ENCODE data around the gene NEO1.
A peak's percentile ranks its signal among the peaks of the same experiment; 100 is the strongest.
"Not testable (repeated sequence)": the region's sequence is repeated elsewhere in the genome, so short reads cannot be mapped to it uniquely, and the experiment has no call there.

The NEO1 gene

GRCh38 chr15:73150831-73151230 is 98.6 kb downstream of the NEO1 start:
- no peak for DNase-seq

- no peak for DNase-seq
Measured at GRCh38 chr15:73153024-73153423, 100.8 kb downstream of the NEO1 start.

DNA sequence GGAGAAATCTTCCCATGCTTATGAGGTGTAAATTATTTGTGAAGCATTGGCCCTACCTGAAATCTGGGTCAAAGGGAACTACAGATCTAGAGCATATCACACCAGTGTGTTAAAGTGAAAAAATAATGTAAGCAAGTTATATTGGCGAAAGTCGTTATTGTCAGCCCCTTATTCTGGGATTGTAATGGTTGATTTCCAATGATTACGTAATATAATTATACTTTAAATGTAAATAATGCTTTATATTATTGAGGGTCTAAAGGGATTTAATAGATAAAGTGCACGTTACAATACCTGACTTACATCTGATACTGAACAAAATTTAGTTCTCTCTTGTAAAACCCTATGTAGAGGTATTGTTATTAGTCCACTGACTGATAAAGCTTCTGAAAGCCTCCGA is 101.2 kb downstream of the NEO1 start:
- no peak for DNase-seq

- no peak for DNase-seq
Measured at GRCh38 chr15:73156431-73157191, 104.3 kb downstream of the NEO1 start.

GRCh38 chr15:73161546-73161945 is 109.3 kb downstream of the NEO1 start:
- DNase-seq: peak; percentile 4

DNA sequence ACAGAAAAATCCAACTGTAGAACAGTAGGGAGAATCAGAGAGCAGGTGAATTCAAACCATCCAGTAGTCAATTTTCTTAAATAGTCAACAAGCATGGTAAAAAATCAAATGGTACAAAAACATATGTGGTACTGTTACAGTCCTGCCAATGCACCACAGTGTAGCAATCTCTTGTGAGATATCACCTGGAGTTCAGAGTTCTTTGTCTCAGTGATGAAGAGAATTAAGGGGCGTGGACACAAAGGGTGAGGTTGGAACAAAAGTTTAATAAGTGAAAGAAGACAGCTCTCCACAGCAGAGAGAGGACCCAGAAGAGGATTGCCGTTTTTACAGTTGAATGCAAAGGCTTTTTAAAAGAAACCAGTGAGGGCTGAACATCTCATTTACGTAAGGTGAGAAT is 113.2 kb downstream of the NEO1 start:
- no peak for DNase-seq

- no peak for DNase-seq
Measured at GRCh38 chr15:73165844-73166243, 113.6 kb downstream of the NEO1 start.

- not testable (repeated sequence) for DNase-seq
Measured at GRCh38 chr15:73166711-73167110, 114.4 kb downstream of the NEO1 start.

- DNase-seq: no peak
Measured at GRCh38 chr15:73168487-73168886, 116.2 kb downstream of the NEO1 start.

GRCh38 chr15:73171711-73172110 is 119.4 kb downstream of the NEO1 start:
- no peak for DNase-seq

DNA sequence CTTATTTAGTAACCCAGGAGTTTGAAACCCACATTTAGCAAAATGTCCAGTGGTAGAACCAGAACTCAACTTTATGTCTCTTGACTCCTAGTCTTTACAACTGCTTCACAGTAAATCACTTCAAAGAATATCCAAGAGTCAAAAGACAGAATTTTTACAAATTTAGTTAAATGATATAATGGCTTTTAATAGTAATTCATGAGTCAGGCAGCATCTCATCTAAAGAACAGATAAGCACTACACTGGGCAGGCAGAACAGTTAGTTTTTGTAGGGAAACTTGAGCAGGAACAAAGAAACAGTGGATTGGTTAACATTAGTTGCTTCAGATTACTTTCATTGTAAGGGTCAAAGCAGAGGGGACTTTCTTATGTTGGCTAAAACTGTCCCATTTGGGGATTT is 120.2 kb downstream of the NEO1 start:
- DNase-seq: no peak

- no peak for DNase-seq
Measured at GRCh38 chr15:73174171-73174570, 121.9 kb downstream of the NEO1 start.

- no peak for DNase-seq
Measured at GRCh38 chr15:73175382-73175781, 123.1 kb downstream of the NEO1 start.

DNA sequence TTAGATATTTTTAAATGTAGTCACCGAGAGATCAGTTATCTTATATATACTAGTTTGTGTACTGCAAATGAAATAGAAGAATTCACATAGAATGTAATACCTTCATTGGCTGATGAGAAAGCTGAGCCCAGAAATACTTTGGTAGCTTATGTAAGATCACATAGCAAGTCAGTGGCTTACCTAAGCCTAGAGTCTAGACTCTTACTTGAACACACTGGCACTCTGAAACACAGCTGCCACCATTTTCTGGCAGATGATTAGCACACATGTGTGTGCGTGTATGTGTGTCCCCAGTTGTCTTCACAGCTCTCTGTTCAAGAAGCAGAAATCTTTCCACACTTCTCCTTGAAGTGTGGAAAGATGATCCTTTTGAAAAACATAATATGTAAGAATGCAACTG is 124.3 kb downstream of the NEO1 start:
- DNase-seq: no peak

- DNase-seq: no peak
Measured at GRCh38 chr15:73183071-73183470, 130.8 kb downstream of the NEO1 start.

DNA sequence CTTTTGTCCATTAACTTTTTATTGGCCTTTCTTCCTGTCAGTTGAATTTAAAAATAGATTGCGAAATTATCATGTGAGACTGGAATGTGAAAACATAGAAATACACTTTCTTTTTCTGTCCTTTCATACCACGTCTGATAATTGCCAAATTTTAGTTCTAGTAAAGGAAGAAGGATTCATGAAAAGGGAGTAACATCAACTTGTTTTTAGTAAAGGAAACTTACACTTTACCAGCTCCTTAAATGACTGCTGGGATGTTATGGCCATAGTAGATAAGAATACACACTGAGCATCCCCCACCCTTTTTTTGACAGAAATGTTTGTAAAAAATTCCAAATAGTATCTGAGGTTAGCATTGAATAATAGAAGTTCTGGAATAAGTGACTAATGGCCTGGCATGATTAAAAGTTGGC is 137.9 kb downstream of the NEO1 start:
- DNase-seq: peak; percentile 10

DNA sequence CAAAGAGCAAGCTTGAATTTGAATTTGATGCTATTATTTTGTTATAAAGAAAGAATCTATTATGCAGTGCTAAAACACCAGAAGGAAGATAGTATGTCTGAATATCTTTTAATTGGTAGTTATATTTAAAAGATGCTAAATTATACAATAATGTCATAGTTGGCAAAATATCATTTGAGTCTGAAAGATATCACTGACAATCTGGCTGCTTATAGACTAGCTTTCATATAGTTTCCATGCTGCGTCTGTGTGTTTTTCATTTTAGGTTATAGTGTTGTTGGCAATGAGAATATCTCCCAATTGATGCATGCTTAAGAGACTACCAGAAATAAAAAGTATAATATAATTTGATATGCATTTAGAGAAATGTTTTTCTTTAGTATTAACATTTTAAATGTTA is 142.9 kb downstream of the NEO1 start:
- no peak for DNase-seq

GRCh38 chr15:73196113-73196512 is 143.8 kb downstream of the NEO1 start:
- DNase-seq: no peak

- DNase-seq: no peak
Measured at GRCh38 chr15:73200339-73200738, 148.1 kb downstream of the NEO1 start.

DNA sequence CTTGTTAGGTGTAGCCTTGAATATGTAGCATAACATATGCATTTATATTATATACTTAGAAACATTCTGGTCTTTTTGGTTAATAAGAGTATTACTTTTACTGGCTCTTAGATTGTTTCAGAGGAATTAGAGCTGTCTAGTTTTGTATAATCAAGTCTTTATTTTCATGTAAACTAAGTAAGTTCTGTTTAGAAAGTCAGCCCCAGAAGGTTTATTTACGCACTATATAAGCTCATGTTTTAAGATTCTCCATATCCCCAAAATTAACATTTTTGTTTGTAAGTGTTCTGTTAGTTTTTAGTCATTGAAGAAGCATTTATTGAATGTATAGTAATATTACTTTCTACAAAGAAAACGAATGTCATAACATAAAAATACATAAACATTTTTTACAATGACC is 158.4 kb downstream of the NEO1 start:
- no peak for DNase-seq

- peak; percentile 24 for DNase-seq
Measured at GRCh38 chr15:73212424-73212823, 160.2 kb downstream of the NEO1 start.

DNA sequence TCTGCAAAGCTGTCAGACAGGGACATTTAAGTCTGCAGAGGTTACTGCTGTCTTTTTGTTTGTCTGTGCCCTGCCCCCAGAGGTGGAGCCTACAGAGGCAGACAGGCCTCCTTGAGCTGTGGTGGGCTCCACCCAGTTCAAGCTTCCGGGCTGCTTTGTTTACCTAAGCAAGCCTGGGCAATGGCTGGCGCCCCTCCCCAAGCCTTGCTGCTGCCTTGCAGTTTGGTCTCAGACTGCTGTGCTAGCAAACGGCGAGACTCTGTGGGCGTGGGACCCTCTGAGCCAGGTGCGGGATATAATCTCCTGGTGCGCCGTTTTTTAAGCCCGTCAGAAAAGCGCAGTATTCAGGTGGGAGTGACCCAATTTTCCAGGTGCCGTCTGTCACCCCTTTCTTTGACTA is 169.2 kb downstream of the NEO1 start:
- not testable (repeated sequence) for DNase-seq

- DNase-seq: no peak
Measured at GRCh38 chr15:73225358-73226015, 173.2 kb downstream of the NEO1 start.

- DNase-seq: peak; percentile 29
Measured at GRCh38 chr15:73226093-73226814, 174.0 kb downstream of the NEO1 start.

All from fibroblast of upper back skin (primary cell).